GM12878 (cell line): ENCODE measurements around the gene SEPTIN5. TPM values are rescaled to one million over a fixed set of nuclear protein-coding genes. Genes with fewer than 3 reads are reported as not detected.

Source experiments
- ATAC-seq: fragments of 200-7000 bp; cut with Tn5 transposase; 3 replicates; pipeline ENCODE4 v1.9.1; 2020; ENCODE audit warnings: mild to moderate bottlenecking, moderate library complexity
- BruUV-seq: library from RNA; stranded (reverse); fragments of 400-500 nt; replicated peaks from 2 replicates; lab custom pipeline; 2021; lab: Mats Ljungman, UMichigan
- CTCF ChIA-PET: fragments of 300-600 bp; sonication (Branson Sonifier 250); formaldehyde crosslinking; extraction: SDS; loops from one replicate; lab custom pipeline; 2021; ENCODE audit warnings: inconsistent platforms; lab: Yijun Ruan, JAX
- POLR2A ChIA-PET: fragments of 350-600 bp; formaldehyde crosslinking; extraction: SDS; loops from one replicate; lab custom pipeline; 2021; ENCODE audit warnings: inconsistent platforms; lab: Charles Lee
- RAD21 ChIA-PET: fragments of 300-600 bp; sonication (Branson Sonifier 250); formaldehyde crosslinking; loops from one replicate; lab custom pipeline; 2023; ENCODE audit warnings: antibody characterized with exemption; ENCODE audit not compliant: unreplicated experiment; lab: Charles Lee
- SMC1A ChIA-PET: fragments of 300-600 bp; sonication (Branson Sonifier 250); formaldehyde crosslinking; loops from one replicate; lab custom pipeline; 2023; ENCODE audit not compliant: unreplicated experiment, uncharacterized antibody; lab: Charles Lee
- DNase-seq: peaks from one replicate; pipeline ENCODE4 v3.0.0-alpha.2; 2011; ENCODE audit warnings: low read depth, low spot score
- FAIRE-seq: peaks from 3 replicates; lab custom pipeline; 2011; peaks lifted over from hg19 to GRCh38; lab: Jason Lieb, UNC
- H2AFZ ChIP-seq: 2 replicates; pipeline ENCODE4 v1.6.0; 2011; ENCODE audit warnings: low read depth, low read length, control low read depth; ENCODE audit not compliant: control insufficient read depth
- H3K27ac ChIP-seq: 2 replicates; pipeline ENCODE4 v1.5.1; 2011; ENCODE audit warnings: control low read depth; ENCODE audit not compliant: control insufficient read depth, insufficient read depth
- H3K27me3 ChIP-seq, 2 experiments: replicated peaks in 1 of 2; 2 replicates each; pipeline versions ENCODE4 v1.6.0 to v1.6.1; 2011; ENCODE audit warnings: low read length in 1 of 2; ENCODE audit not compliant: control insufficient read depth in 2 of 2, insufficient read depth in 2 of 2
- H3K36me3 ChIP-seq, 2 experiments: 2 replicates each; pipeline ENCODE4 v1.5.1; 2011; ENCODE audit warnings: low read length in 1 of 2; ENCODE audit not compliant: control insufficient read depth in 2 of 2, insufficient read depth in 2 of 2
- H3K4me1 ChIP-seq: 2 replicates; pipeline ENCODE4 v1.6.1; 2011; ENCODE audit warnings: mild to moderate bottlenecking, low read length, moderate library complexity, mixed read lengths; ENCODE audit not compliant: control insufficient read depth, insufficient read depth
- H3K4me2 ChIP-seq: 2 replicates; pipeline ENCODE4 v1.6.0; 2011; ENCODE audit warnings: control low read depth; ENCODE audit not compliant: control insufficient read depth, insufficient read depth
- H3K4me3 ChIP-seq: fragments of 200-600 bp; sonication (generic); 2 replicates; pipeline ENCODE4 v1.5.1; 2016
- H3K79me2 ChIP-seq: 2 replicates; pipeline ENCODE4 v1.6.0; 2011; ENCODE audit warnings: low read length; ENCODE audit not compliant: control insufficient read depth, insufficient read depth
- H3K9ac ChIP-seq: 2 replicates; pipeline ENCODE4 v1.8.0; 2011; ENCODE audit warnings: low read length, control low read depth, mixed read lengths; ENCODE audit not compliant: control insufficient read depth, insufficient read depth
- H3K9me3 ChIP-seq: replicated peaks from 3 replicates; pipeline ENCODE4 v1.5.1; 2011; ENCODE audit warnings: mild to moderate bottlenecking, low read length; ENCODE audit not compliant: control insufficient read depth, insufficient read depth
- H4K20me1 ChIP-seq: 2 replicates; pipeline ENCODE4 v1.6.0; 2011; ENCODE audit not compliant: control insufficient read depth, insufficient read depth
- ATF7 ChIP-seq: fragments of 450-650 bp; IDR thresholded peaks from 2 replicates; pipeline ENCODE4 v1.6.1; 2016; ENCODE audit warnings: low read depth, mild to moderate bottlenecking
- BCLAF1 ChIP-seq: fragments of 450-650 bp; IDR thresholded peaks from 2 replicates; pipeline ENCODE4 v1.6.1; 2017; ENCODE audit warnings: antibody characterized with exemption, mild to moderate bottlenecking, moderate library complexity
- CBX5 ChIP-seq: sonication (generic); IDR thresholded peaks from 2 replicates; pipeline ENCODE4 v1.6.1; 2016; ENCODE audit warnings: low read depth, moderate library complexity, mild to moderate bottlenecking, inconsistent platforms
- E2F4 ChIP-seq: IDR thresholded peaks from 2 replicates; pipeline ENCODE4 v1.6.1; 2012; ENCODE audit warnings: low read depth, low read length, improper control_type of control experiment
- EGR1 ChIP-seq, 2 experiments: IDR thresholded peaks; 1 replicate in 1 of 2; 2 replicates in 1 of 2; pipeline ENCODE4 v1.6.1; 2011 to 2012; ENCODE audit warnings: low read depth in 2 of 2, low read length in 2 of 2, borderline replicate concordance in 1 of 2, mild to moderate bottlenecking in 1 of 2, moderate library complexity in 1 of 2
- FOXK2 ChIP-seq: fragments of 450-650 bp; IDR thresholded peaks from 2 replicates; pipeline ENCODE4 v1.6.1; 2017; ENCODE audit warnings: mild to moderate bottlenecking, moderate library complexity
- FOXM1 ChIP-seq: IDR thresholded peaks from 2 replicates; pipeline ENCODE4 v1.6.1; 2012; ENCODE audit warnings: low read depth, mild to moderate bottlenecking, inconsistent platforms, low read length, moderate library complexity
- HDAC6 ChIP-seq: fragments of 200-600 bp; sonication (generic); IDR thresholded peaks from one replicate; pipeline ENCODE4 v1.8.0; 2017; ENCODE audit warnings: antibody characterized with exemption; ENCODE audit not compliant: unreplicated experiment
- LARP7 ChIP-seq: fragments of 450-650 bp; IDR thresholded peaks from 2 replicates; pipeline ENCODE4 v1.6.1; 2017; ENCODE audit warnings: mild to moderate bottlenecking
- NFXL1 ChIP-seq: fragments of 450-650 bp; IDR thresholded peaks from 2 replicates; pipeline ENCODE4 v1.6.1; 2017; ENCODE audit warnings: antibody characterized with exemption, mild to moderate bottlenecking, borderline replicate concordance
- NR2C1 ChIP-seq: fragments of 450-650 bp; IDR thresholded peaks from 2 replicates; pipeline ENCODE4 v1.6.1; 2017; ENCODE audit warnings: antibody characterized with exemption, mild to moderate bottlenecking, moderate library complexity
- PAX8 ChIP-seq: fragments of 450-650 bp; IDR thresholded peaks from 2 replicates; pipeline ENCODE4 v1.6.1; 2017; ENCODE audit warnings: mild to moderate bottlenecking, moderate library complexity
- POLR2AphosphoS2 ChIP-seq: IDR thresholded peaks from 2 replicates; pipeline ENCODE4 v1.6.1; 2011; ENCODE audit warnings: low read depth, mild to moderate bottlenecking, low read length, improper control_type of control experiment, moderate library complexity
- SMAD1 ChIP-seq: fragments of 450-650 bp; IDR thresholded peaks from 2 replicates; pipeline ENCODE4 v1.6.1; 2018; ENCODE audit warnings: mild to moderate bottlenecking, low read depth; ENCODE audit not compliant: partially characterized antibody
- SPI1 ChIP-seq: IDR thresholded peaks from 2 replicates; pipeline ENCODE4 v1.6.1; 2011; ENCODE audit warnings: low read depth, mild to moderate bottlenecking, low read length, moderate library complexity, borderline replicate concordance; ENCODE audit not compliant: insufficient read depth
- ZBTB33 ChIP-seq: fragments of 450-650 bp; IDR thresholded peaks from 2 replicates; pipeline ENCODE4 v1.6.1; 2017; ENCODE audit warnings: mild to moderate bottlenecking
- ZNF207 ChIP-seq: fragments of 450-650 bp; IDR thresholded peaks from 2 replicates; pipeline ENCODE4 v1.6.1; 2014; ENCODE audit warnings: antibody characterized with exemption, mild to moderate bottlenecking, borderline replicate concordance
- WGBS: methylation state at CpG from one replicate; pipeline ENCODE4 v1.1.6; 2016; ENCODE audit warnings: low lambda C conversion rate; ENCODE audit not compliant: insufficient replicate concordance, insufficient coverage; ENCODE audit errors: missing lambda C conversion rate; 5-methylcytosine and 5-hydroxymethylcytosine counted together
- in situ Hi-C: fragments of 300-500 bp; cut with MboI; formaldehyde crosslinking; loops from 9 replicates; pipeline ENCODE4 v1.14.3; 2018; ENCODE audit warnings: mixed read lengths
- intact Hi-C: fragments of 100-400 bp; cut with micrococcal nuclease; formaldehyde crosslinking; loops from one replicate; pipeline ENCODE4 v1.14.2; 2022; ENCODE audit not compliant: unreplicated experiment
- polyA plus RNA-seq, 11 experiments: library from polyadenylated mRNA; depleted of rRNA in 4 of 11; unstranded in 6 of 11; stranded (reverse) in 5 of 11; fragments of >200 nt; fragmentation: Nextera tagmentation in 4 of 11; fragmentation: Illumina TruSeq in 1 of 11; extraction: Ambion mirVana in 4 of 11; extraction: Trizol in 1 of 11; gene quantifications; 1 replicate in 1 of 11; 2 replicates in 10 of 11; pipeline versions ENCODE4 v1.2.1 to v1.2.3, GENCODE V29; 2011 to 2016; ENCODE audit warnings: inconsistent platforms in 2 of 11, missing spikeins in 2 of 11, low read depth in 1 of 11
- total RNA-seq, 4 experiments: library from RNA; depleted of rRNA in 3 of 4; stranded (reverse); fragments of >200 nt in 3 of 4; fragmentation: Illumina TruSeq in 1 of 4; extraction: Trizol in 1 of 4; gene quantifications; 2 replicates each; pipeline versions ENCODE4 v1.2.1 to v1.2.3, GENCODE V29; 2013 to 2021

Gene SEPTIN5
- total and polyA plus RNA-seq, 10 of the 15 experiments (the other 5 are each of a cell fraction or from before 2014, with no cell fraction given): 0.13 to 1.1 (median 0.34) TPM; not detected in 5

DNA sequence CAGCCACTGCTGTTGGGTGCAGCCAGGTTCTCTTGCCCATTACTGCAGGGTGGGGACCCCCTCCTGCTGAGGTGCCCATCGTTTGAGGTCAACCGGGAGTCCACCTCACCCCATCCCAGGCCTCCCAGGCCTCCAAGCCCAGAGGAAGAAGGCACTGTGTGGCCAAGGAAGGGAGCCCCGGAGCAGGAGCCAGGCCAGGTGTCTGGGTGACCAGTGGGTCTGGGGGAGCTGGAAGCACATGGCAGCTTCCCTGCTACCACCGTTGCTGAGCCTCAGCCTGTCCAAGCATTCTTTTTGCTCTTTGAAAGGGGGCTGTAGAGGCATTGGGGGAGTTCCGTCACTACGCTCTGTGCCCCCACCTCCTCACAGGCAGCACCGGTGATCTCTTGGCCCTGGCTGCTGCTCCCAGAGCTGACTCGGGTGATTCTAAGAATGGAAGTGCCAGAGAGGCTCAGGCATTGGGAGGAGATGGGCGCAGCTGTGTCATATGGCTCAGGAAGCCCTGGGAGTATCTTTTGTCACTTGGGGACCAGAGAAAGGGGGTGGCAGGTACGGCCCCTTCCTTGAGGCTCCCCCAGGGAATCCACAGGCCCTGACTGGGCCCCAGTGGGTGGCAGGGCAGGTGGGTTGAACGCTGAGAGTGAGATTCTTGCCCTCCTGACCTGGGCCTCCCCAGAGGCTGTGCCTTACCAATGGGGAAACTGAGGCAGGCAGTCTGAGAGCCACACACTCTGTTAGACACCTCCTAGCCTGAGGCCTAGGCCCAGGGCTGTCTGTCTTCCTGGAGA, 1.9 kb downstream of the SEPTIN5 start:
- Histone ChIP-seq H3K4me1 (peaks cover 9% of the 10 kb centered on the region), H3K79me2 (no peaks in the 10 kb centered on the region), H3K4me2 (no peak overlapping the region), H3K9ac (no peak overlapping the region), H3K36me3 (no peaks in the 10 kb centered on the region), H2AFZ (no peak overlapping the region), H3K9me3 (no peaks in the 10 kb centered on the region), H3K27me3 (peaks cover 2 to 4% of the 10 kb centered on the region in 2 experiments; a peak in 3 of 4 replicates), H3K4me3 (no peak overlapping the region), H3K27ac (no peak overlapping the region), H4K20me1 (no peaks in the 10 kb centered on the region)
- intact Hi-C loops: no loop called here
- RAD21 ChIA-PET: no interaction called here
- SMC1A ChIA-PET: no interaction called here
- FAIRE-seq: no peak
- no peak for ATAC-seq
- CTCF ChIA-PET: interaction anchor here (0.6 to 2.0 kb wide), 4 partner anchors 30 to 197 kb away, joined by 3 to 5 read pairs (median 3); no protein-coding TSS in a partner anchor
- in situ Hi-C loops: no loop called here
- DNase-seq: no peak
- no TSS peak for BruUV-seq
- POLR2A ChIA-PET: no interaction called here
- 26% methylated on average over 11 of the region's 11 CpGs for WGBS
- TF ChIP-seq EGR1 (IDR thresholded peaks at IDR 0.05; ENCODE audit: borderline replicate concordance in 1 of 2, low read depth in 2 of 2, low read length in 2 of 2) (no peak), FOXK2 (no peak), NFXL1 (no peak), HDAC6 (no peak), FOXM1 (no peak), LARP7 (no peak), POLR2AphosphoS2 (no peak), NR2C1 (no peak), ZNF207 (no peak), PAX8 (no peak), E2F4 (no peak), CBX5 (no peak), SPI1 (no peak), BCLAF1 (no peak), SMAD1 (no peak), ATF7 (no peak), ZBTB33 (no peak)
